Right atrium auricular region (tissue), 2 donors: Measurements from ENCODE around the gene NRXN3. TPM values are rescaled to one million over a fixed set of nuclear protein-coding genes. Genes with fewer than 3 reads are reported as not detected.

ENCODE experiments used
- DNase-seq: peaks from one replicate; pipeline ENCODE4 v3.0.0-alpha.2; 2019; ENCODE audit warnings: low spot score
- H3K27ac ChIP-seq, 2 donors: fragments of 200-600 bp; sonication (generic); 1 replicate in 1 of 2; 2 replicates in 1 of 2; pipeline ENCODE4 v1.5.1; 2016 to 2019
- H3K27me3 ChIP-seq, 2 donors: fragments of 200-600 bp; sonication (generic); one replicate each; pipeline versions ENCODE4 v1.5.1 to v1.6.0; 2017 to 2019
- H3K36me3 ChIP-seq: fragments of 200-600 bp; sonication (generic); one replicate; pipeline ENCODE4 v1.5.1; 2016
- H3K4me1 ChIP-seq, 2 donors: fragments of 200-600 bp; sonication (generic); one replicate each; pipeline versions ENCODE4 v1.5.1 to v1.6.0; 2017 to 2019
- H3K4me3 ChIP-seq, 2 donors: fragments of 200-600 bp; sonication (generic); 1 replicate in 1 of 2; 2 replicates in 1 of 2; pipeline ENCODE4 v1.5.1; 2017 to 2019; ENCODE audit warnings: mild to moderate bottlenecking in 1 of 2, moderate library complexity in 1 of 2
- H3K9me3 ChIP-seq, 2 donors: fragments of 200-600 bp; sonication (generic); one replicate each; pipeline ENCODE4 v1.5.1; 2019
- CTCF ChIP-seq, 2 donors: fragments of 200-600 bp; sonication (generic); IDR thresholded peaks; one replicate each; pipeline ENCODE4 v1.5.1; 2019; ENCODE audit warnings: antibody characterized with exemption in 2 of 2
- total RNA-seq, 2 donors: library from RNA; depleted of rRNA; stranded (reverse); fragments of >200 nt; gene quantifications; one replicate each; pipeline ENCODE4 v1.1.0, GENCODE V29; 2016

Gene NRXN3
- total RNA-seq, 2 donors from 2014 or later: 2.0 to 2.3 TPM

DNA sequence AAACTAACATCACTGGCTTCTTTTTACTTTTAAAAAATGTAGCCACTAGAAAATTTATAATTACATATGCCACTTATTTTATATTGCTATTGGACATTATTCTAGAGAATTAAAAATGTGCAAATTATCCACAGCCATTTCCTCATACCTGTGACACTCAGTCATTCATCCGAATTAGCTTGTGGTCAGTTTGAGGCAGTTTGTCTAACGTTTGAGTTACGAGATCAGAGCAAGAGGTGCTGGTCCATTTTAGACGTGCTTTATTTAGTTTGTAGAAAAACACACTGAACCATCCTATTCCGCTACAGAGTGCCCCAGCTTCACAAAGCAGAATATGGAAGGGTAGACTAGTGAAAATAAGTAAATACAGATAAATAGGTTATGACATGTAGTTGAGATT lies 513.0 kb downstream of the NRXN3 start:
- Histone ChIP-seq H3K9me3 (no peaks in the 10 kb centered on the region), H3K4me3 (no peak overlapping the region), H3K36me3 (no peaks in the 10 kb centered on the region), H3K27ac (no peak overlapping the region), H3K27me3 (no peaks in the 10 kb centered on the region), H3K4me1 (no peaks in the 10 kb centered on the region)
- DNase-seq: no peak
- TF ChIP-seq CTCF (IDR thresholded peaks at IDR 0.05): no peak

- no peak for DNase-seq
- no peaks in the 10 kb centered on the region for H3K27me3 ChIP-seq
- H3K9me3 ChIP-seq: no peaks in the 10 kb centered on the region
- H3K27ac ChIP-seq: no peak overlapping the region
- TF ChIP-seq CTCF (IDR thresholded peaks at IDR 0.05): no peak
- H3K36me3 ChIP-seq: no peaks in the 10 kb centered on the region
- no peaks in the 10 kb centered on the region for H3K4me1 ChIP-seq
- no peak overlapping the region for H3K4me3 ChIP-seq
Measured at GRCh38 chr14:78683981-78684380, 513.8 kb downstream of the NRXN3 start.

DNA sequence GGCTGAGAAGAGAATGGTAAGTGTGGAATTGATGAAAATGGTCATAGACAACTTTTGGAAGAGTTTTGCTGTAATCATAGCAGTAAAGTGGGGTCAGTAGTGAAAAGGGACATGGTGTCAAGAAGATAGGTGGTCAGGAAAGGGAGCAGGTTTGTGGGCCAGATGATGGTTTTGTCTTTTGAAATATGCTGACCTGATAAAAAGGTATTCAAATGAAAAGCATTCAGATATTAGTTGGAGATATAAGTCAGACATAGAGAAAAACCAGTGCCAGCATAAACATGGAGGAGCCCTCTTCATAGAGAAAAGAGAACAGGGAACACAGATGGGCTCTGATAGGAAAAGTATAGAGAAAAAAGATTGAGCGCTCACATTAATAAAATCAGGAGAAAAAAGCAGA lies 518.3 kb downstream of the NRXN3 start:
- no peak for DNase-seq
- Histone ChIP-seq H3K4me1 (no peaks in the 10 kb centered on the region), H3K36me3 (no peaks in the 10 kb centered on the region), H3K4me3 (no peak overlapping the region), H3K9me3 (no peaks in the 10 kb centered on the region), H3K27ac (no peak overlapping the region), H3K27me3 (no peaks in the 10 kb centered on the region)
- TF ChIP-seq CTCF (IDR thresholded peaks at IDR 0.05): no peak

- no peaks in the 10 kb centered on the region for H3K9me3 ChIP-seq
- no peak overlapping the region for H3K27ac ChIP-seq
- no peak for DNase-seq
- no peak overlapping the region for H3K4me3 ChIP-seq
- TF ChIP-seq CTCF (IDR thresholded peaks at IDR 0.05): no peak
- H3K27me3 ChIP-seq: no peaks in the 10 kb centered on the region
- H3K4me1 ChIP-seq: no peaks in the 10 kb centered on the region
- H3K36me3 ChIP-seq: no peaks in the 10 kb centered on the region
Measured at GRCh38 chr14:78690836-78691235, 520.7 kb downstream of the NRXN3 start.

- Histone ChIP-seq H3K27ac (no peak overlapping the region), H3K36me3 (no peaks in the 10 kb centered on the region), H3K27me3 (no peaks in the 10 kb centered on the region), H3K4me1 (no peaks in the 10 kb centered on the region), H3K9me3 (no peaks in the 10 kb centered on the region), H3K4me3 (no peak overlapping the region)
- TF ChIP-seq CTCF (IDR thresholded peaks at IDR 0.05): peak in 1 of 2 donors; percentile 50
- no peak for DNase-seq
Measured at GRCh38 chr14:78697341-78697740, 527.2 kb downstream of the NRXN3 start.

GRCh38 chr14:78698991-78699390 lies 528.8 kb downstream of the NRXN3 start:
- Histone ChIP-seq H3K27me3 (no peaks in the 10 kb centered on the region), H3K4me3 (no peak overlapping the region), H3K9me3 (no peaks in the 10 kb centered on the region), H3K4me1 (no peaks in the 10 kb centered on the region), H3K36me3 (no peaks in the 10 kb centered on the region), H3K27ac (no peak overlapping the region)
- no peak for DNase-seq
- TF ChIP-seq CTCF (IDR thresholded peaks at IDR 0.05): no peak
